GM21723 (cell line): Measurements from ENCODE around the gene MUC20.

Source experiments
- ATAC-seq: cut with Tn5 transposase; IDR thresholded peaks from one replicate; pipeline ENCODE4 v1.9.1; 2021; ENCODE audit warnings: mild to moderate bottlenecking, moderate library complexity; ENCODE audit not compliant: unreplicated experiment

The MUC20 gene

DNA sequence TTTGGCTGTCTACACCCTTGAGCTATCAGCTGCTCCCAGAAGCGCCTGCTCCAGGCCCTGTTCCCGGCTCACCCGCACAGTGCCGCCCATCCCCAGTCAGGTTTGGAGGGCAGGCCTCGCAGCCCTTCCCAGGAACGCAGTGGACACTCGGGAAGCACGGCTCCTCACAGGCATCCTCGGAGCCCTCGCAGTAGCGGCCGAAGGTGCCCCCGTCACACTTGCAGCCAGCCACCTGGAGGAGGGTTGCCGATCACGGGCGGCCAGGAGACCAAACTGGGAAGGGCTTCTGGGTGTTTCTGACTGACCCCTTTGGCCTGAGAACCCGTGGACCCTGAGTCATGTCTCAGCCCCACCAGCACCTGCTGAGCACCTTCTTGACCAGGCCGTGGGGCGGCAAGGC is 33.4 kb downstream of the MUC20 start:
- no peak for ATAC-seq

DNA sequence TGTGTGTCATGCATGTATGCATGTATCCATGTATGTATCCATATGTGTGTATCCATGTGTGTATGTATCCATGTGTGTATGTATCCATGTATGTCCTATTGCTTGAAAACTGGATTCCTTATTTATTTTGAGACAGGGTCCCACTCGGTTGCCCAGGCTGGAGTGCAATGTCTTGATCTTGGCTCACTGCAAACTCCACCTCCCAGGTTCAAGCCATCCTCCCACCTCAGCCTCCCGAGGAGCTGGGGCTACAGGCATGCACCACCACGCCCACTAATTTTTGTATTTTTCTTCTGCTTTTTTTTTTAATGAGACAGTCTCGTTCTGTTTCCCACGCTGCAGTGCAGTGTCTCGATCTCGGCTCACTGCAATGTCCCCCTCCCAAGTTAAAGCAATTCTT is 34.1 kb downstream of the MUC20 start:
- ATAC-seq, result no peak

DNA sequence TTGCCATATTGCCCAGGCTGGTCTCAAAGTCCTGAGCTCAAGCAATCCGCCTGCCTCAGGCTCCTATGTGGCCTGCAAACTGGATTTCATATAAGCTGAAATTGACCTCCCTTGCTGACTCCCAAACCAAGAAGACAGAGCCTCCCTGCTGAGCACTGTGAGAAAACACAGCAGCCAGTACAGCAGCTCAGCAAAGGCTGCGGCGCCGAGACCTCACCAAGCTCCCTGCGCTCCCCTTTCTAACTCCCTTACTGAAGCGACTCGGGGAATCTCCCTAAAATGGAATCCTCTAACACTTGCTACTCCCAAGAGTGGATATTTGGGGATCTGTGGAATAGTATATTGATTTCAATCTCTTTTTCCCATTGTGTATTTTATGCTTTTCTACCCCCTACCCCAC is 34.6 kb downstream of the MUC20 start:
- no peak for ATAC-seq

DNA sequence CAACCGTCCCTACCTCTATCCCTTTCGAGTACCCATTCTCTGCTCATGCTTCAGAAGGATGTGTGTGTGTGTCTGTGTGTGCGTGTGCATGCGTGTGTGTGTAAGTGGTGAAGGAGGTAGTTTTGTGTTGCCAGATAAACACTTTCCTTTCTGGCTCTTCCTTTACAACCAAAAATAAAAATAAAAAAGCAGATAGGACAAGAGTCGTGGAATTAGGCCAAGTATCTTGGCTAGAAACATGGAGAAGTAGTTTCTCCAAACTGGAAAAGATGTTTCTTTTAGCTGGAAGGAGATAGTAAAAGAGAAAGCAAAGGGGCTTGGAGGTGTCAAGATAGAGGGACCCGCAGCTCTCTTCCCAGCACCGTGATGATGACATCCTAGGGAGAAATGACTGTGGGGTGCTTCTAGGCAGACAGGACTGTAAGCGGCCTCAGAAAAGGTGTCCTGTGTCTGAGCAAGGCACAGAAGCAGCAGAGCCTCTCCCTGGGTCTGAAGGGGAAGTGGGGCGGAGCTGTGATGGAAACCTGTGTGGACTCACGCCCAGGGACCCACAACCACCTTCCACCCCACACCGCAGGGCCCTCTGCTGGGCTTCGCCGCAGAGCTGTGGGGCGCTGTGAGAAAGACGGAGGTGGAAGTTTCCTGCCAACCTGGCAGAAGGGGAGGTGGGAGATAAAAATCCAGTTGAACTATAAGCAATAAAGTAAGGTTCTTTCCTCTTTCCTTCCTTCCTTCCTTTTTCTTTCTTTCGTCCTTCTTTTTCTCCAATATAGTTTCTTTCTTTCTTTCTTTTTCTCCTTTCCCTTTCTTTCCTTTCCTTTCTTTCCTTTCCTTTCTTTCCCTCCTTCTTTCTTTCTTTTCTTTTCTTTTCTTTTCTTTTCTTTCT is 35.3 kb downstream of the MUC20 start:
- no peak for ATAC-seq

DNA sequence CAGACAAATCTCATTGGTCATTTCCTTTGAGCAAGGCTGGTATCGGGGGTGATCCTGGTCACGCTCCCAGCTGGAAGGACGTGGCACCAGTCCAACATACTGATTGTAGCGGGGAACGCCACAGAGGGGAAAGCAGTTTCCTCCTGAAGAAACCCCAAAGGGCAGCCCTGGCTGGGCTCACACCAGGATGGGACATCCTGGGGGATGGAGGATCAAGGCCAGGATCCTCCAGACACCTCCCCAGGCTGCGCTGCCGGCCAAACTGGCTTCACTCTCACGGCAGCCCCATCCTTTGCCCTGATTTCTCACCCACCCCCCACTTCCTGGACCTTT is 36.6 kb downstream of the MUC20 start:
- no peak for ATAC-seq

DNA sequence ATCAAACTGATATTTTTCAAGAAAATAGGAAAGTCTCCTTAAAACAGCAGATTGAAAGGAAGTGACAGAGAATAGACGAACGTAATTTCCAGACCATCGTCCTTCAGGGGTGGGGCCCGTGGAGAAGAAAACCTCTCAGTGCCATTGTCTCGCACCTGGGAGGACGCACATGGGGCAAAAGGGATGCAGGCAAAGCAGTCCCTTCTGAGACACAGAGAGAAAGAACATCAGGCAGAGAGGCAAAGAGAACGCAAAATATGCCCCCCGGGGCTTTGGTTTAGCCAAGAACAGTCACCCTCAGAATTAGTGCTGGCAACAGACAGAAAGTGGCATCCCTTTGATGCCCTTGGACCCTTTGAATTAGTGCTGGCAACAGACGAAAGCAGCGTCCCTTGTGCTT is 37.0 kb downstream of the MUC20 start:
- ATAC-seq, result no peak

DNA sequence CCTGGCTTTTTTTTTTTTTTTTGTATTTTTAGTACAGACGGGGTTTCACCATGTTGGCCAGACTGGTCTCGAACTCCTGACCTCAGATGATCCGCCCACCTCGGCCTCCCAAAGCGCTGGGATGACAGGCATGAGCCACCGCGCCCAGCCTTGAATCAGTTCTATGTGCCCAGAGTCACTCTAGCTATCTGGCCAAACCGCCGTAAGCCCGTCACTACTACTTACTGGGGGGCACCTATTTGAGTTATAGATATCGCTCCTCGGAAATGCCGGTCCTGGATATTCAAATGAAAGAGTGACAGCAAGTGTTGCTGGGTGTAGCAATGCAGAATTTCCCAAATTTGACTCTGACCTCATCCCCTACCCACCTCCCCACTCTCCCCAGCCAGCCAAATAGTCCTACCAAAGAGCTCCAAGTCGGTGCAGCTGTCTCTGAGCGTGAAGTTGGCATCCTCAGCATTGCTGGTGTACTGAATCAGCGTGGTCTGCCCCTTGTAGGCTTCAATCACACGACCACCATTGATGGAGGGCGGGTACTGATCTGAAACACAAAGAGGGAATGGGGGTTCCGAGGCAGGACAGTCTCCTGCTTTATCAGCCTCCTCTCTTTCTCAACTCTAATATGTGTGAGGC is 38.1 kb downstream of the MUC20 start:
- ATAC-seq, result no peak

DNA sequence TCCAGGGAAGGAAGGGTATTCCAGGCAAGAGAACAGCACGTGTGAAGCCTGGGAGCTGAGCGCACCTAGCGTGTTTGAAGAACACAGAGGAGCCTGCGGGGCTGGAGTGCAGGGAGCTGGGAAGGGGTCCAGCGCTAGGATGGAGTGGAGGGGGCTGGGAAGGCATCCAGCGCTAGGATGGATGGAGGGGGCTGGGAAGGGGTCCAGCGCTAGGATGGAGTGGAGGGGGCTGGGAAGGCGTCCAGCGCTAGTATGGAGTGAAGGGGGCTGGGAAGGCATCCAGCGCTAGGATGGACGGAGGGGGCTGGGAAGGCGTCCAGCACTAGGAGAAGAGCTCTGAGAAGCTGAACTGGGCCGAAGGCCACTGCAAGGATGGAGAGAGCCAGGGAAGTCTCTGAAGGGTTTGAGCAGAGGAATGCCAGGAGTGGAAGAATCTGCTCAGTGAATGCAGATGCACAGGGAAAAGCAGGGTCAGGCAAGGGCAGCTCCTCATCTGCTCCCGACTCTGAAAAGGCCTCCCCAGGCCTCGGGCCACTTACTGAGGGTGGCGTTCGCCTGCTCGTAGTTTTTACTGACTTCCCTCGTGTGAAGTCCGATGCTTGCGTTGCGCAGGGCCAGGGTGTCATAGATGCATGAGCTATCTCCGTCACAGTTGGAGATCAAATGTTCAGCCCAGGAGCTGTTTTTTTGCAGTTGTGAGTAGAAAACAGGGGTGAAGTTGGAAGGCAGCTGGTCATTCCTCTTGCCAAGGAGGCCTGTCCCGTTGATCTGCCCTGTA is 39.8 kb downstream of the MUC20 start:
- ATAC-seq, result no peak

DNA sequence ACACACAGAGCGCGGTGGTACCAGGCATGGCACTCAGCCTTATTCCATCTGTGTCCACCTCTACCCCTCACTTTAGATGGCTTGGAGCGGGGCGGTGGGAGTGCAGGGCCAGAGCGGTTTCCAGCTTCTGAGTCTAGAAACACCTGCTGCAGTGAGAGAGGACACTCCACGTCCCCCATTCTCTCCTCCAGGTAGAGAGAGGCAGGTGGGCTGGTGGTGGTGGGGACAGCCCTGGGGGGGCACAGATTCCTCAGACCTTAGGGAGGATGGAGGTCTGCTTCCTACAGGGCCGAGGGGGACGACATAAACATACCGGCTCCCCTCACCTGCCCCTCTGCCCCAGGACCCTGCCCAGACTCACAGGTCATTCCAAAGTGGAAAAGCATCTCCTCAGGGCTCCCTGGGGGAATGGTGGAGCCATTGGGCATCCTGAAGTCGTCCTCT is 40.4 kb downstream of the MUC20 start:
- no peak for ATAC-seq

DNA sequence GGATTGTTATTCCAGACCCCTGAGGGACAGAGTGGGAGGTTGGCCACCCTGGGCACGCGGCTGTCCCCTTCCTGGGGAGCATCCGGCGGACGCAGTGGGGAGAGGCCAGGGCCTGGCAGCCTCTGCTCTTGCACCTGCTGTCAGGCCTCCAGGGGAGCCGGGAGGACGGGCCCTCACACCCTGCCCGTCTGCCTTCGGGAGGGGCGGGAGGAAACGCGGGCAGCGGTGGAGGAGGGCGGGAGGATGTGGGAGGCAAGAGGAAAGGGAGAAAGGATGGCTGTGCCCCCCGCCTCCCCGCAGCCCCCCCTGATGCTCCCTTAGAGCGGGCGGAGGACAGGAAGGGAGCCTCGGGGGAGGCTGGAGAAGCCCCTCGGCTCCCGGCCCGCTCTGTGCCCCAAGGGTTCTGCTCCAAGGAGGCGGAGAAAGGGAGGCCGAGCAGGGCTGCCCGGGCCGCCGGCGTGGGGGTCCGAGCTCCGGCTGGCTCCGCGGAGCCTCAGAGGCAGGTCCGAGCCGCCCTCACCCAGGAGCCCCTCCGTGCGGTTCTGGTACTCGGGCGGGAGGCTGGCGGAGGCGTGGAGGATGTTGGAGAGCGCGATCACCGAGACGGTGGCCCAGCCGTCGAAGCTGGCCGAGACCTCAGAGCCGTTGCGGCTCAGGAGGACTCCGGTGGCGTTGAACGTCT is 40.9 kb downstream of the MUC20 start:
- no peak for ATAC-seq

DNA sequence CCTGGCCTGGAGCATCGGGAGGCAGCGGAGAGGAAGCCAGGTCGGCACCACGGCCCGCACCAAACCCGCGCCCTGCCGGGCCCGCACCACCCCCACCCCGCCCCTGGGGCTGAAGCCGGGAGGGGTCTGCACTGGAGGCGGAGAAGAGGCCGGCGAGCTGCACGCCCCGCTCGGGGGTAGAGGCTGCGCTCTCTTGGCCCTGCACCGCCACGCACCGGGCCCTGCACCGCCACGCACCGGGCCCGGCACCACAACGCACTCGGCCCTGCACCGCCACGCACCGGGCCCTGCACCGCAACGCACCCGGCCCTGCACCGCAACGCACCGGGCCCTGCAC is 41.4 kb downstream of the MUC20 start:
- no peak for ATAC-seq

DNA sequence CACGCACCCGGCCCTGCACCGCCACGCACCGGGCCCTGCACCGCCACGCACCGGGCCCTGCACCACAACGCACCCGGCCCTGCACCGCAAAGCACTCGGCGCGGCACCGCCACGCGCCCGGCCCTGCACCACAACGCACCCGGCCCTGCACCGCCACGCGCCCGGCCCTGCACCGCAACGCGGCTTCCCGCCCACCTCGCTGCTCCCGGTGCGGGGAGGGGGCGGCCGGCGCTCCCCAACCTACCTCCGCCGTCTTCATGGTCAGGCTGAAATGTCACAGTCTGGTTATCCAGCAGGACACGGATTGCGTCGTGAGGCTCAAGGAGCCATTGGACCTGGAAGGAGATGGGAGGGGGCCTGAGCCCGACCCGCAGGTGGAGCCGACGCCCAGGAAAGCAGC is 41.8 kb downstream of the MUC20 start:
- ATAC-seq, result no peak

DNA sequence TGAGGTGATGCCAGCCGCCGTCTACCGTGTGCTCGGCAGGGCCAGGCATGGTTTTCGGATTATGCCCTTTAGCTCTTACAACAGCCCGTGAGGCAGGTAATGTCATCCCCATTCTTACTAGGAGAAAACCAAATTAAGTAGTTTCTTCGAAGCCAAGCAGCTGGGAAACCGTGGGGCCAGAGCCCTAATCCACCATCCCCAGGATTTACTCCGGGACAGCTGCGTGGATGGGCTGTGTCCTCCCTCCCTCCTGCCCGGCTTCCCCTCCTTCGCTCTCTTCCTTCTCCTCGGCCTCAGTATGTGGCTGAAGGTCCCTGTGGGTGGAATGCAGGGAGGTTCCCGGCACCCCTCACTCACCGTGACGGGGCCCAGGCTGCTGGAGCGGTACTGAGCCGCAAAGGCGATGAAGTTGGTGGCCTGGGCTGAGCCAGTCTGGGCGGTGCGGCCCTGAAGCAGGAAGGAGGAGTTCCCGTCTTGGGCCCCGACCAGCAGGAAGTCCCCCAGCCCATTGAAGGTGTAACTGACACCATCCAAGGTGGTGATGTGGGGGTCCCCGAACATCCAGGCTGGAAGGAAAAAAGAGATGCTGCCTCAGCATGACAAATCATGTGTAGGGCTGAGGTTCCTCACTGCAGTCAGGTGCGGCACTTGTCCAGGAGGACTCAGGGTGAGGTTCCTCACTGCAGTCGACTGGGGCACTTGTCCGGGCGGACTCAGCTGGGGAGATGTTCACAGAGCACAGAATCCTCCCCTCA is 42.5 kb downstream of the MUC20 start:
- ATAC-seq, result no peak

DNA sequence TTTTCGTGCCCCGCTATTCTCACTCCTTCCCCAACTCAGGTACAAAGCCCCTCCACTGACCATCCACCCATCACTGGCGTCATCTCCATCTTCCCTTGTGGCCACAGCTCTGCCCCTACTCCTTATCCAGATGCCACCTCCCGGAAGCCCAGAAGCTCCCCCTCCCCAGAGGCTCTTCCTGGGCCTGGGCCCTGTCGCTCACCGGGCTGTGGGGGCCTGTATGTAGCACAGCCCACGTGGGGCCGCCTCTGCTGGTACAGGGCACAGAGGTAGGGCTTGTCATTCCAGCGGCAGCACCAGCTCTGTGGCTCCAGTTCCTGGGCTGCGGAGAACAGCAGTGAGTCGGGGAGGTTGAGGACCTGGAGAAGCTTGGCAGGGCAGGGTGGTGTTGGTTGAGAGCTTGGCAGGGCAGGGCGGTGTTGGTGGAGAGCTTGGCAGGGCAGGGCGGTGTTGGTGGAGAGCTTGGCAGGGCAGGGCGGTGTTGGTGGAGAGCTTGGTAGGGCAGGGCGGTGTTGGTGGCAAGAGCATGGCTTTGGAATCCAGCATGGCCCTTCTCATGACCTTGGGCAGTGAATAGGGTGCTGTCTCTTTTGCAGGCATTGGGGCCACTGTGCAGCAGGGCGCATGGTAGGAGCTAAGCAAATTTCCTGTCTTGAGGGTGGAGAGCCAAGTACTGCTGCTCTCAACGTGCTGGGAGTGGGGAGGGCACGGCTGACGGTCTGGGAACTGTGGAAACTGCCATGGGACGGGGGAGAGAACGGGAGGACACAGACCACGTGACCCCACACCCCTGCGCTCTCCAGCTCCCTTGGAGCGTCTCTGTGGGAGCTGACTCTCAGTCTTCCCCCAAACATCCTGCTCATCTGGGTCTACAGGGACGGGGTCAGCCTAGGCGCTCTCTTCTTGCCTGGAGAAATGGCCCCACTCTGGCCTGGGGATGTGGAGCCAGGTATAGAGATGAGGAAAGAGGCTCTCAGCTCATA is 43.4 kb downstream of the MUC20 start:
- ATAC-seq, result no peak

DNA sequence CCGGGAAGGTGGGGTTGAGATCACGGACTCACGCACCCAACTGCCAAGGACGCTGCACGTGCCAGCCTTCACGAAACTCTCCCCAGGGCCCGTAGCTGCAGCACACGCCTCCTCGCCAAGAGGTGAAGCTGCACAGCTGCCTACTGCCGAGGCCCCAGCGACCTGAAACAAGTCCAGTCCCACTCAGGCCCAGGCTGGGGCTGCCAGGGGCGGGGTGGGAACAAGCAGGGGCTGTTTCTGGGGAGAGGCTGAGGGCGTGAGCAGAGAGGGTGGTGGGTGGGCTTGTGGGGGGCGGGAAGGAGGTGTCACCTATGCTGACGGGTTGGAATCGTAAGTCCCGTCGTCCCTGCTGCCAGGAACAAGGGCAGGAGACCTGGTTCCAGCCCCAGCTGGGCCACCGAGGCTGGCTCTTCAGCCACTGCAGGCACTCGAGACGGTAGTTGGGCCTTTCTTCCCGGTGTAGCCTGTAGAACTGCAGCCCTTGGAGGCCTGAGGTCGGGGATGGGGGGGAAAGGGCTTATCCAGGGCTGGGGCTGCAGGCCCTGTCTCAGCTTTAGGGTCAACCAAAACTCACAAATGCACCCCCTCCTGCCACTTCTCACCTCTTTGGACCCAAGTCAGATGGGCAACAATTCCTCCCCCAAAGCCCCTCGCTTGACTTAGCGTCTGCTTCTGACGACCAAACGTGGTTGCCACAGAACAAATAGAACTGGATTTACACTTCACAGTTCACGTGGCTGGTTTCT is 44.4 kb downstream of the MUC20 start:
- no peak for ATAC-seq

DNA sequence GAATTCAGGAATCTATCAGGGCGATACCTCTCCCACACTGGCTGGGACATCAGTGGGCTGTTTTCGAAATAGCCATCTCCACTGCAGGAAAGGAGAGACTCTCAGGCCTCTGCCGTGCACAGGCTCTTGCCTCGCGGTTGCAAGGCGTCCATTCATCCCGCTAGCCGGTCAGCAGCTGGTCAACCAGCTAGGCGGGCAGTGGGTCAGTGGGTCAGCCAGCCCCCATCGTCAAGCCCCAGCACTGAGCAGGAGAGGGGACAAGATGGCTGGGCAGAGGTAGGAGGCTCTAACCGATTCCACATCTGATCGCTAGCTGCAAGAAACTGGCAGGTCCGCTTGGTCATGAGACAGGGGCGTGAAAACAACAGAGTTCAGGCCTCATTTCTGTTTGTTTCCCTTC is 45.9 kb downstream of the MUC20 start:
- ATAC-seq, result no peak

DNA sequence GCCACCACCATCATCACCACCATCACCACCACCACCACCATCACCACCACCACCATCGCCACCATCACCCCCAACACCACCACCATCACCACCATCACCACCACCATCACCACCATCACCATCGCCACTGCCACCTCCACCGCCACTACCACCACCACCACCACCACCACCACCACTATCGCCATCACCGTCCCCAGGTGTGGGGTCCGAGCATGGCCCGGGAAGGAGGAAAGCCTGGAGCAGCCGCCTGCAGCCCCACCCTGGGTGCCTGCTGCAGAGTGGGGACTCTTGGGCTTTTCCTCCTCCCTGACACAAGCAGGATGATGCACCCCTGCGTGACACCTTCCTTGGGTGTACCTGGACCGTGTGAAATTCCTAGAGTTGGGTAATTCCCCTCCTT is 47.0 kb downstream of the MUC20 start:
- no peak for ATAC-seq

DNA sequence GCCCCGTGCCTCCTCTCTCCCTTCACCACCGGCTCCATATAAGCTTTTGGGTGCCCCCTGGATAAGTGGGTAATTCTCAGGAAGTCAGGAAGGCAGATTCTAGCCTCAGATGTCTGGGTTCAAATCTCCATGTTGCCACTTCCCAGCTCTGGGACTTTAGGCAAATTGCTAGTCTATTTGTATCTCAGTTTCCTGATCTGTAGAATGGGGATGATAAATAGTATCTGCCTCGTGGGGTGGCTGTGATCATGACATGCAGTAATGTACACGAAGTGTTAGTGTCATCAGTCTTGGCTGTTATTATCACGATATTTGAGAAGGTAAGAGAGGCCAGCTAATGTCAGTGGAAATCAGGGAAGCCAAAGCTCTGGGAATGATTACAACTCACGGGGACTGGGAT is 47.6 kb downstream of the MUC20 start:
- no peak for ATAC-seq

DNA sequence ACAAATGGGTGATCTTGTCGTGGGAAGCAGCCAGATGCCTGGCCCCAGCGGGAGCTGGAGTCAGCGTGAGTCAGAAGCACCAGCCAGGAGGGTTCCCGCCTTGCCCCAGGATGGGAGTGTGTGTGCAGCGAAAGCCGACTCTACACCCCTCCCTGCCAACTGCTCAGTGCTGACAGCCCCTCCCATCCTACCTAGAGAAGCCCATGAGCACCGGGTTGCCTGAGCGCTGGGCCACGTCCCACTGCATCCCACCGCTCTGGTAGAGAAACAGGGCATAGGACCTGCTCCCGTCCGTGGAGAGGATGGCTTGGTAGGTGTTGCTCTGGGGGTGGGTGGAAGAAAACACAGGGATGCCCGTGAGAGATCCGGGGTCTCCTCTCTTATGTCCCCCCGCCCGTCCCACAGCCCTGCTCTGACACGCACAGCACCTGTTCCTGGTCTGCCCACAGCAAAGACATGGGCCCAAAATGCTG is 48.1 kb downstream of the MUC20 start:
- ATAC-seq, result no peak
